Mucosa of rectum (tissue), 2 donors: Measurements from ENCODE around the gene MAGI2.

Experiments used
- H3K27ac ChIP-seq, 2 donors: one replicate each; pipeline ENCODE4 v1.7.0; 2013; ENCODE audit warnings: inconsistent platforms in 2 of 2, low read depth in 2 of 2, low read length in 2 of 2
- H3K27me3 ChIP-seq, 2 donors: one replicate each; pipeline ENCODE4 v1.7.0; 2013; ENCODE audit warnings: low read length in 2 of 2; ENCODE audit not compliant: control insufficient read depth in 2 of 2, insufficient read depth in 2 of 2
- H3K36me3 ChIP-seq, 2 donors: one replicate each; pipeline ENCODE4 v1.7.0; 2013; ENCODE audit warnings: low read length in 2 of 2; ENCODE audit not compliant: control insufficient read depth in 2 of 2, insufficient read depth in 2 of 2
- H3K4me1 ChIP-seq, 2 donors: one replicate each; pipeline ENCODE4 v1.7.0; 2013; ENCODE audit warnings: low read length in 2 of 2, mild to moderate bottlenecking in 1 of 2; ENCODE audit not compliant: control insufficient read depth in 2 of 2, insufficient read depth in 2 of 2
- H3K4me3 ChIP-seq, 2 donors: one replicate each; pipeline ENCODE4 v1.7.0; 2013; ENCODE audit warnings: low read length in 2 of 2
- H3K9ac ChIP-seq, 2 donors: one replicate each; pipeline ENCODE4 v1.7.0; 2013; ENCODE audit warnings: low read length in 2 of 2, low read depth in 1 of 2, mild to moderate bottlenecking in 1 of 2
- H3K9me3 ChIP-seq, 2 donors: one replicate each; pipeline ENCODE4 v1.7.0; 2013; ENCODE audit warnings: low read length in 2 of 2; ENCODE audit not compliant: control insufficient read depth in 2 of 2
- donor health status: healthy.
- donor health status: Normal muscosa, but diverticular disease.

The MAGI2 gene

DNA sequence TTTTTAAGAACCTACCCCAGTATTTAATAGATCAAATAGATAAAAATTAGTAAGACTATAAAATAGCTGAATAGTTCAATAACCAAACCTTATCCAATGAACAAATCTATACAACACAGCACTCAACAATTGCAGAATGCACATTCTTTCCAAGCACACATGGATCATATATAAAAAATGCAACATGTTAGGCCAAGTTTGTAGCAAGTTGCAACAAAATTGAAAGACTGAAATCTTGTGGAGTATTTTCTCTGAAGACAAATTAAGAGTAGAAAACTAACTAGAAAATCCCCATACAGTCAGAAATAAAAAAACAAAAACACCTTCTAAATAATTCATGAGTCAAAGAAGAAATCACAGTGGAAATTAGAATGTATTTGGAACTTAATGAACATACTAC, 1337.6 kb downstream of the MAGI2 start:
- Histone ChIP-seq H3K4me3 (no peak overlapping the region), H3K9ac (no peak overlapping the region), H3K4me1 (no peaks in the 10 kb centered on the region), H3K36me3 (no peaks in the 10 kb centered on the region), H3K27ac (no peak overlapping the region), H3K9me3 (no peaks in the 10 kb centered on the region), H3K27me3 (peaks cover 0 to 2% of the 10 kb centered on the region in 2 donors)

DNA sequence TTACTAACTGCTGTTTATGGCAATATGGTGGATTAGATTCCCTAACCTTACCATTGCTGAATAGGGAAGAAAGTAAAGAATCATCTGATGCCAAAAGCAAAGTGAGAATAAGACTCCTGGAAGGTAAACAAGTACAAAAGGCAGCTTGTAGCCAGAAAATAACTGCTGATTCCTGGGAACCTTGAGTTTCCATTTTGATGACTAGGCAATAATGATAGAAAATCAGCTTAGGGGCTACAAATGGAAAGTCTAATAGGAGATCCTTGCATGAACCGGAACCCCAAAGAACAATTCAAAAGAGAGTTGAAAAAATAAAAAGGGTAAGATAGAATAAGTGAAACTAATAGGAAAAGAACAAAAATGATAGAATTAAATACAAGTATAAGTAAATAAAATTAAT, 1338.5 kb downstream of the MAGI2 start:
- Histone ChIP-seq H3K36me3 (no peaks in the 10 kb centered on the region), H3K27ac (no peak overlapping the region), H3K4me1 (no peaks in the 10 kb centered on the region), H3K9me3 (no peaks in the 10 kb centered on the region), H3K27me3 (peaks cover 0 to 2% of the 10 kb centered on the region in 2 donors), H3K4me3 (no peak overlapping the region), H3K9ac (no peak overlapping the region)

DNA sequence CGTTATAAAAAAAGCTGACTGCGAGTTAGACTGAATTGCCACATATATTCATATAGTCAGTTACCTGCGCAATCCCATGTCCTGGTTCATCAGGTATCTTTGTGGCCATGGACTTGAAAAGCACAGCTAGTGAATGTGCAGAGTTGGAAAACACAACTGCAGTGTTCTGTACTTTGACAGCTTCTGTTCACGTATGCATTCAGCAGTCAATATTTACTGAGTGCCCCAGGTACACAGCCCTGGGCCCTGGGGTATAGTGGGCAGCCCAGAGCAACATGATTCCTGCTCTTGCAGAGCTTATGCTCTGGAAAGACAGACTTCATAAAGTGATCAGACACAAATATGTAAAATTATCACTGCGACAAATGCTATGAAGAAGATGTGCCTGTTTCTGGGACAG, 1341.0 kb downstream of the MAGI2 start:
- Histone ChIP-seq H3K9me3 (no peaks in the 10 kb centered on the region), H3K4me1 (no peaks in the 10 kb centered on the region), H3K4me3 (no peak overlapping the region), H3K27me3 (peaks cover 0 to 2% of the 10 kb centered on the region in 2 donors), H3K27ac (no peak overlapping the region), H3K36me3 (no peaks in the 10 kb centered on the region), H3K9ac (no peak overlapping the region)

GRCh38 chr7:78111386-78111785, 1342.1 kb downstream of the MAGI2 start:
- Histone ChIP-seq H3K36me3 (no peaks in the 10 kb centered on the region), H3K4me3 (no peak overlapping the region), H3K9ac (no peak overlapping the region), H3K9me3 (no peaks in the 10 kb centered on the region), H3K4me1 (no peaks in the 10 kb centered on the region), H3K27me3 (no peaks in the 10 kb centered on the region), H3K27ac (no peak overlapping the region)

- Histone ChIP-seq H3K27ac (no peak overlapping the region), H3K9me3 (no peaks in the 10 kb centered on the region), H3K27me3 (no peaks in the 10 kb centered on the region), H3K4me3 (no peak overlapping the region), H3K4me1 (no peaks in the 10 kb centered on the region), H3K36me3 (no peaks in the 10 kb centered on the region), H3K9ac (no peak overlapping the region)
Measured at GRCh38 chr7:78103475-78103874, 1350.0 kb downstream of the MAGI2 start.

GRCh38 chr7:78101076-78101475, 1352.4 kb downstream of the MAGI2 start:
- Histone ChIP-seq H3K36me3 (no peaks in the 10 kb centered on the region), H3K27ac (no peak overlapping the region), H3K4me1 (no peaks in the 10 kb centered on the region), H3K27me3 (no peaks in the 10 kb centered on the region), H3K9me3 (no peaks in the 10 kb centered on the region), H3K4me3 (no peak overlapping the region), H3K9ac (no peak overlapping the region)

DNA sequence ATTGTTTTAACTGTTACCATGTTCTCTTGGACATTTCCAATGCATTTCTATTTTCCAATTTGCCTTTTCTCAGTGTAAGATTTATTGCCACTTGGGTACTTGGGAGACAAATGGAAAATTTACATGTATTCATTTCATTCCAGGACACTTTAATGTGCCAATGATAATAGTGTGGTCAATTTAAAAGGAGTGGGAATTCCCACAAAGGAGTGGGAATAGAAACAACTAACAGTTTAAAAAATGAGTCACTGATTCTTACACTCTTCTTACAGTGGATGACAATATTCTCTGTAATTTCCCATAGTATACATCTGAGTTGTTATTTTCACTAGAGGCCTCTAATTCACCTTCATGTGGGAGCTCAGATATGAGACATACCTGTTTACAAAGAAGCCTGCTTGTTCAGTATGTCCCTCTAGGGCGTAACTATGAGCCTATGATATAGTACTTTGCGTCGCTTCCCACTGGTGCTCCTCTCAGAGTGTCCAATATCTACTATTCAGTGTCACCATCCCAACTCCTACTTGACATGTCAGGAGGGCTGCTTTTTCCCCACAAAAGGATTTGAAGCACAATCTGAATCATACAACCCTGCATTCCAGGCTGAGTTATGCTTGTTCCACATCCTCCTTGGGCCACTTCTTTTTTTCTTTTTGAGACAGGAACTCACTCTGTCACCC, 1353.6 kb downstream of the MAGI2 start:
- Histone ChIP-seq H3K27ac (no peak overlapping the region), H3K4me3 (no peak overlapping the region), H3K27me3 (no peaks in the 10 kb centered on the region), H3K4me1 (no peaks in the 10 kb centered on the region), H3K9ac (no peak overlapping the region), H3K9me3 (no peaks in the 10 kb centered on the region), H3K36me3 (no peaks in the 10 kb centered on the region)

DNA sequence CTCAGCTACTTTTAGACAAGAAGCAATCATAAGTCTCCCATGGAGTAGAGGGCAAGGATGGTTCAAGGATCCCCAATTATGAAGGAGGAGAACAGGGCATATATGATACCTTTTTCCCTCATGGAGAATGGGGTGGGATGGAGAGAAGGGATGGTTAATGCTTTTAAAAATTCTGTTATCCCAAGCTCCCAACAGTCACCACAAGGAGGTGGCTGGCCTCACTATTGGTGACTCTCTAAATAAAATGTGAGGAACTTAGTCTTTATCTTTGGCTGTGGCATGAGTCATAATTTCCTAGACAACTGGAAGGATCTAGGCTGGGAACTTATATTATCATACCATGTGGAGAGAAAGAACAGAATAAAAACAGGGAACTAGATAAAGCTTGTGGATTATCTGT, 1357.9 kb downstream of the MAGI2 start:
- Histone ChIP-seq H3K27ac (no peak overlapping the region), H3K9me3 (no peaks in the 10 kb centered on the region), H3K4me3 (no peak overlapping the region), H3K27me3 (no peaks in the 10 kb centered on the region), H3K9ac (no peak overlapping the region), H3K4me1 (no peaks in the 10 kb centered on the region), H3K36me3 (no peaks in the 10 kb centered on the region)

DNA sequence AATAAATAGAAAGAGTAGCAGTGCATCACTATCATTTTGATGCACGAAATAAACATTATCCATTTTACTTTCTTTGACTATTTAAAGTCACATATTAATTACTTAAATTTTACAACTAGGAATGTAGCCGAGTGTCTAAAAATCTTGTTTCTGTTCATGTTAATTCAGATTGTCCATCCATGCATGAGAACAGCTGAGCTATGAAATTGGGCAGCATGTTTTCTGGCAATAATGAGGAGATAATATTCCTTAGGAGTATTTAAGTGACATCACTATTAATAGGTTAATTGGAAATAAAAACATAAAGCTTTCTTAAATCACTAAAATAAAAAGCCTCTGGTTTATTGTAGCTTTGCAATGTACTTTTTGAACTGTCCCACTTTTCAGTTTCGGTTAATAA, 1361.1 kb downstream of the MAGI2 start:
- no peaks in the 10 kb centered on the region for H3K36me3 ChIP-seq
- H3K9ac ChIP-seq = no peak overlapping the region
- H3K9me3 ChIP-seq = no peaks in the 10 kb centered on the region
- no peak overlapping the region for H3K4me3 ChIP-seq
- H3K4me1 ChIP-seq = no peaks in the 10 kb centered on the region
- H3K27me3 ChIP-seq = no peaks in the 10 kb centered on the region
- no peak overlapping the region for H3K27ac ChIP-seq

GRCh38 chr7:78090616-78091015, 1362.9 kb downstream of the MAGI2 start:
- Histone ChIP-seq H3K9ac (no peak overlapping the region), H3K4me3 (no peak overlapping the region), H3K36me3 (no peaks in the 10 kb centered on the region), H3K27me3 (no peaks in the 10 kb centered on the region), H3K9me3 (no peaks in the 10 kb centered on the region), H3K27ac (no peak overlapping the region), H3K4me1 (no peaks in the 10 kb centered on the region)
